H1 (cell line): ENCODE results near the gene EIF4EBP2.

Source experiments
- CEBPB ChIP-seq: IDR thresholded peaks from 2 replicates; pipeline ENCODE4 v1.6.1; 2012; ENCODE audit warnings: low read depth, low read length
- CTCF ChIP-seq, 3 experiments: IDR thresholded peaks; 1 replicate in 2 of 3; 2 replicates in 1 of 3; pipeline versions ENCODE4 v1.5.1 to v1.6.1; 2011; ENCODE audit warnings: low read length in 3 of 3, mild to moderate bottlenecking in 3 of 3, inconsistent platforms in 2 of 3, low read depth in 1 of 3, moderate library complexity in 1 of 3; ENCODE audit not compliant: insufficient read depth in 1 of 3; ENCODE audit errors: control extremely low read depth in 1 of 3
- EGR1 ChIP-seq: IDR thresholded peaks from 2 replicates; pipeline ENCODE4 v1.6.1; 2011; ENCODE audit warnings: low read depth, low read length, borderline replicate concordance
- EZH2 ChIP-seq: fragments of 200-600 bp; sonication (generic); IDR thresholded peaks from 2 replicates; pipeline ENCODE4 v1.7.1; 2012; ENCODE audit warnings: low read depth, mild to moderate bottlenecking, moderate library complexity, low read length, inconsistent platforms; ENCODE audit not compliant: severe bottlenecking
- GABPA ChIP-seq: IDR thresholded peaks from 2 replicates; pipeline ENCODE4 v1.6.1; 2011; ENCODE audit warnings: mild to moderate bottlenecking, low read length, moderate library complexity, borderline replicate concordance; ENCODE audit not compliant: insufficient read depth
- HDAC6 ChIP-seq: IDR thresholded peaks from one replicate; pipeline ENCODE4 v1.7.1; 2012; ENCODE audit warnings: low read depth, mild to moderate bottlenecking, inconsistent platforms, low read length, moderate library complexity
- MAFK ChIP-seq: IDR thresholded peaks from 2 replicates; pipeline ENCODE4 v1.6.1; 2012; ENCODE audit warnings: low read depth, mild to moderate bottlenecking, improper control_type of control experiment, low read length
- POLR2A ChIP-seq, 2 experiments: IDR thresholded peaks; 1 replicate in 1 of 2; 2 replicates in 1 of 2; pipeline ENCODE4 v1.6.1; 2011; ENCODE audit warnings: low read depth in 2 of 2, low read length in 2 of 2, mild to moderate bottlenecking in 2 of 2; ENCODE audit errors: control extremely low read depth in 1 of 2
- POLR2AphosphoS5 ChIP-seq: IDR thresholded peaks from 2 replicates; pipeline ENCODE4 v1.6.1; 2011; ENCODE audit warnings: low read depth, low read length
- POU5F1 ChIP-seq: IDR thresholded peaks from 2 replicates; pipeline ENCODE4 v1.6.1; 2011; ENCODE audit warnings: low read depth, mild to moderate bottlenecking, low read length, moderate library complexity
- RFX5 ChIP-seq: IDR thresholded peaks from 2 replicates; pipeline ENCODE4 v1.6.1; 2011; ENCODE audit warnings: low read depth, low read length, improper control_type of control experiment, borderline replicate concordance
- TEAD4 ChIP-seq: IDR thresholded peaks from 2 replicates; pipeline ENCODE4 v1.6.1; 2012; ENCODE audit warnings: low read depth, low read length, inconsistent platforms, mixed read lengths
- YY1 ChIP-seq: IDR thresholded peaks from 2 replicates; pipeline ENCODE4 v1.6.1; 2011; ENCODE audit warnings: low read depth, mild to moderate bottlenecking, low read length
- TF ChIP-seq, protein P1 (sequence below): IDR thresholded peaks from 2 replicates; pipeline ENCODE4 v1.6.1; 2011; ENCODE audit warnings: low read depth, mild to moderate bottlenecking, low read length; ENCODE audit not compliant: insufficient read depth

- TF ChIP-seq CTCF (IDR thresholded peaks at IDR 0.05; ENCODE audit: control extremely low read depth in 1 of 3, insufficient read depth in 1 of 3, low read depth in 1 of 3, low read length in 3 of 3) (no peak), MAFK (no peak), TEAD4 (no peak), CEBPB (no peak), POLR2A (IDR thresholded peaks at IDR 0.05; ENCODE audit: control extremely low read depth in 1 of 2, low read depth in 2 of 2, low read length in 2 of 2) (no peak), POLR2AphosphoS5 (no peak), EGR1 (no peak), EZH2 (peak; percentile 35), POU5F1 (no peak), GABPA (no peak), HDAC6 (no peak), RFX5 (no peak), YY1 (no peak)
- TF ChIP-seq, protein P1, sequence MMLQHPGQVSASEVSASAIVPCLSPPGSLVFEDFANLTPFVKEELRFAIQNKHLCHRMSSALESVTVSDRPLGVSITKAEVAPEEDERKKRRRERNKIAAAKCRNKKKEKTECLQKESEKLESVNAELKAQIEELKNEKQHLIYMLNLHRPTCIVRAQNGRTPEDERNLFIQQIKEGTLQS, result no peak
Measured at GRCh38 chr10:70441161-70441894, 37.4 kb downstream of the EIF4EBP2 start, which contains the start of gene NODAL.
